Heart right ventricle (tissue), 16 donors: ENCODE measurements around the gene TMEM167A. TPM values are rescaled to one million over a fixed set of nuclear protein-coding genes. Genes with fewer than 3 reads are reported as not detected.
A peak's percentile ranks its signal among the peaks of the same experiment; 100 is the strongest.

Source experiments
- ATAC-seq, 8 donors: fragments of 200-7000 bp; cut with Tn5 transposase; one replicate each; pipeline ENCODE4 v1.9.1; 2020; ENCODE audit warnings: mild to moderate bottlenecking in 8 of 8, moderate library complexity in 8 of 8, moderate number of reproducible peaks in 1 of 8
- DNase-seq, 2 donors: peaks; one replicate each; pipeline ENCODE4 v3.0.0-alpha.2; 2020
- H3K27ac ChIP-seq, 10 donors: fragments of 200-600 bp; sonication (generic) in 2 of 10; one replicate each; pipeline versions ENCODE4 v1.5.0 to v1.8.0; 2020 to 2022; ENCODE audit warnings: mild to moderate bottlenecking in 3 of 10
- H3K27me3 ChIP-seq, 7 donors: fragments of 200-600 bp; one replicate each; pipeline ENCODE4 v1.8.0; 2021 to 2022; ENCODE audit warnings: mild to moderate bottlenecking in 2 of 7
- H3K36me3 ChIP-seq, 9 donors: fragments of 200-600 bp; sonication (generic) in 1 of 9; one replicate each; pipeline versions ENCODE4 v1.5.0 to v1.8.0; 2020 to 2022; ENCODE audit warnings: mild to moderate bottlenecking in 2 of 9
- H3K4me1 ChIP-seq, 9 donors: fragments of 200-600 bp; sonication (generic) in 1 of 9; one replicate each; pipeline versions ENCODE4 v1.5.0 to v1.8.0; 2020 to 2022; ENCODE audit warnings: mild to moderate bottlenecking in 4 of 9
- H3K4me3 ChIP-seq, 10 donors: fragments of 200-600 bp; sonication (generic) in 2 of 10; one replicate each; pipeline versions ENCODE4 v1.5.0 to v1.8.0; 2020 to 2022; ENCODE audit warnings: mild to moderate bottlenecking in 7 of 10, moderate library complexity in 2 of 10
- H3K9me3 ChIP-seq, 11 donors: fragments of 200-600 bp in 10 of 11; sonication (generic) in 2 of 11; one replicate each; pipeline versions ENCODE4 v1.5.0 to v1.8.0; 2013 to 2022; ENCODE audit warnings: mild to moderate bottlenecking in 2 of 11, control low read depth in 1 of 11, moderate library complexity in 1 of 11
- CTCF ChIP-seq, 9 donors: fragments of 200-600 bp; sonication (generic) in 2 of 9; IDR thresholded peaks; one replicate each; pipeline versions ENCODE4 v1.5.0 to v1.8.0; 2021 to 2022; ENCODE audit warnings: antibody characterized with exemption in 9 of 9, mild to moderate bottlenecking in 5 of 9, moderate library complexity in 1 of 9
- WGBS, 2 donors: extraction: QIAGEN DNeasy Blood & Tissue Kit; methylation state at CpG; one replicate each; pipeline ENCODE4 v1.1.7; 2013; ENCODE audit warnings: inconsistent platforms in 1 of 2; 5-methylcytosine and 5-hydroxymethylcytosine counted together
- intact Hi-C, 10 donors: fragments of 100-400 bp; cut with DNase I; formaldehyde crosslinking; loops; one replicate each; pipeline versions ENCODE4 v1.11.1 to v1.14.2; 2022
- polyA plus RNA-seq, 2 donors: library from polyadenylated mRNA; stranded (reverse); fragments of 200-250 nt; gene quantifications; one replicate each; pipeline ENCODE4 v1.2.3, GENCODE V29; 2013
- total RNA-seq, 10 donors: library from RNA; stranded (reverse); fragmentation: NEBNext Ultra II Directional in 3 of 10; extraction: Animal tissue kit (Norgen Biotek cat#: 25700) in 3 of 10; gene quantifications; one replicate each; pipeline versions ENCODE4 v1.2.1 to v1.2.4, GENCODE V29; 2021 to 2023
- donor health status: Arrhythmogenic right ventricular cardiomyopathy.
- donor health status: ischemic (EF 13 %, LVEDD 7.1; RV severe dilation, severe dysfunction).
- donor health status: healthy with polysubstance abuse.
- donor health status: DM: no; HTN: yes; CAD: no.
- donor health status: DM: no; HTN: no; CAD: no.
- donor health status: ischemic (EF 25% LVEDD 6.9; RV normal size, moderate dysfunction).
- donor health status: ischemic (EF 25% LVEDD 5.7; RV mildly dilated, moderate dysfunction).
- donor health status: healthy.
- donor health status: DM: yes; HTN: yes; CAD: no.
- donor health status: Ischemic cardiomyopathy.
- donor health status: ischemic (EF 35%, LVEDD 5.7; RV mildly dilated, moderate dysfunction).
- donor health status: nonischemic (EF 11% LVEDD 7.7; RV severe dilation, severe dysfunction).
- donor health status: DM: yes; HTN: yes; CAD: no.
- donor health status: PGD.
- donor health status: ischemic (EF 29% LVEDD 5.4; RV normal size, mild dysfunction).
- donor health status: nonischemic (EF 23%, LVEDD 6.1; RV moderate dilation, normal function).

TMEM167A gene
- total and polyA plus RNA-seq, 12 donors: 17.6 to 53.5 (median 43.4) TPM

GRCh38 chr5:83050723-83051340 is 26.4 kb downstream of the TMEM167A start:
- intact Hi-C loops: no loop called here
- ATAC-seq: peak in 1 of 8 donors; percentile 29

GRCh38 chr5:83049370-83049885 is 27.8 kb downstream of the TMEM167A start:
- intact Hi-C loops: no loop called here
- peak overlapping the region in 1 of 10 donors; percentile 33 for H3K27ac ChIP-seq
- TF ChIP-seq CTCF (IDR thresholded peaks at IDR 0.05): no peak
- no peaks in the 10 kb centered on the region for H3K27me3 ChIP-seq
- DNase-seq (no peak), ATAC-seq (peak in 4 of 8 donors; percentile 29 to 57 (median 50))
- no peak overlapping the region for H3K4me3 ChIP-seq
- WGBS, 2 donors: 62 to 68% methylated on average over 3 of the region's 3 CpGs
- H3K9me3 ChIP-seq: no peaks in the 10 kb centered on the region
- H3K4me1 ChIP-seq: peaks cover 0 to 6% (median 0%) of the 10 kb centered on the region in 9 donors
- H3K36me3 ChIP-seq: peaks cover 0 to 42% (median 0%) of the 10 kb centered on the region in 9 donors

More at GRCh38 chr5:83050723-83051340, 26.4 kb downstream of the TMEM167A start:
- WGBS, 2 donors: 80 to 93% methylated on average over 4 of the region's 4 CpGs
- no peaks in the 10 kb centered on the region for H3K9me3 ChIP-seq
- no peaks in the 10 kb centered on the region for H3K27me3 ChIP-seq
- H3K4me3 ChIP-seq: no peak overlapping the region
- H3K36me3 ChIP-seq: peaks cover 0 to 56% (median 0%) of the 10 kb centered on the region in 9 donors
- H3K27ac ChIP-seq: peak overlapping the region in 1 of 10 donors; percentile 33
- peaks cover 0 to 9% (median 0%) of the 10 kb centered on the region in 9 donors for H3K4me1 ChIP-seq
- no peak for TF ChIP-seq CTCF (IDR thresholded peaks at IDR 0.05)
- DNase-seq: no peak

GRCh38 chr5:83048811-83049210 is 28.4 kb downstream of the TMEM167A start:
- Histone ChIP-seq H3K4me1 (peaks cover 0 to 6% (median 0%) of the 10 kb centered on the region in 9 donors), H3K4me3 (no peak overlapping the region), H3K27me3 (no peaks in the 10 kb centered on the region), H3K9me3 (no peaks in the 10 kb centered on the region), H3K27ac (peak overlapping the region in 2 of 10 donors; percentile 12 to 25), H3K36me3 (peaks cover 0 to 36% (median 0%) of the 10 kb centered on the region in 9 donors)
- DNase-seq: no peak
- intact Hi-C loops: no loop called here
- TF ChIP-seq CTCF (IDR thresholded peaks at IDR 0.05): no peak
- WGBS, 2 donors: 87 to 89% methylated on average over 2 of the region's 2 CpGs
- ATAC-seq: peak in 4 of 8 donors; percentile 35 to 62 (median 47)

- no peaks in the 10 kb centered on the region for H3K9me3 ChIP-seq
- TF ChIP-seq CTCF (IDR thresholded peaks at IDR 0.05): no peak
- H3K4me1 ChIP-seq: peaks cover 0 to 6% (median 0%) of the 10 kb centered on the region in 9 donors
- peaks cover 0 to 31% (median 0%) of the 10 kb centered on the region in 9 donors for H3K36me3 ChIP-seq
- H3K27ac ChIP-seq: peak overlapping the region in 1 of 10 donors; percentile 12
- DNase-seq (no peak), ATAC-seq (no peak)
- WGBS, 2 donors: 65 to 69% methylated on average over 3 of the region's 3 CpGs
- no peak overlapping the region for H3K4me3 ChIP-seq
- H3K27me3 ChIP-seq: no peaks in the 10 kb centered on the region
- intact Hi-C loops: no loop called here
Observed at GRCh38 chr5:83048277-83048676, 28.9 kb downstream of the TMEM167A start.
